Measurements from ENCODE around the gene DRAP1.

Gene DRAP1

GRCh38 chr11:65903715-65904114 lies 15.5 kb upstream of the DRAP1 start:
- DNase-seq (ENCODE audit: low read depth in 2 of 2): no peak

- DNase-seq (ENCODE audit: low read depth in 2 of 2): no peak
These were observed 12.6 kb upstream of the DRAP1 start for GRCh38 chr11:65906602-65907001.

- DNase-seq (ENCODE audit: low read depth in 2 of 2): no peak
These were observed 11.3 kb upstream of the DRAP1 start for GRCh38 chr11:65907878-65908277.

GRCh38 chr11:65911682-65912568 lies 7.3 kb upstream of the DRAP1 start:
- no peak for DNase-seq (ENCODE audit: low read depth in 2 of 2)

- DNase-seq (ENCODE audit: low read depth in 2 of 2): no peak
These were observed 6.4 kb upstream of the DRAP1 start for GRCh38 chr11:65912845-65913244.

GRCh38 chr11:65915101-65915820 lies 4.0 kb upstream of the DRAP1 start:
- no peak for DNase-seq (ENCODE audit: low read depth in 2 of 2)

- DNase-seq (ENCODE audit: low read depth in 2 of 2): no peak
These were observed 3.4 kb upstream of the DRAP1 start for GRCh38 chr11:65915821-65916251.

GRCh38 chr11:65916391-65916790 lies 2.8 kb upstream of the DRAP1 start:
- no peak for DNase-seq (ENCODE audit: low read depth in 2 of 2)

- no peak for DNase-seq (ENCODE audit: low read depth in 2 of 2)
These were observed 2.2 kb upstream of the DRAP1 start for GRCh38 chr11:65917077-65917433.

GRCh38 chr11:65917434-65918210 lies 1.6 kb upstream of the DRAP1 start:
- DNase-seq (ENCODE audit: low read depth in 2 of 2): no peak

- no peak for DNase-seq (ENCODE audit: low read depth in 2 of 2)
These were observed 750 bp upstream of the DRAP1 start, which contains the start of gene C11orf68 for GRCh38 chr11:65918211-65919140. C11orf68 (minus strand) TSS chr11:65919062; CDS start chr11:65919031, 31 bp downstream.

- DNase-seq (ENCODE audit: low read depth in 2 of 2): peak; percentile 20 to 36
These were observed 546 bp downstream of the DRAP1 start for GRCh38 chr11:65919573-65920371.

- DNase-seq (ENCODE audit: low read depth in 2 of 2): no peak
These were observed 1.2 kb downstream of the DRAP1 start for GRCh38 chr11:65920372-65920802.

GRCh38 chr11:65921033-65921555 lies 1.9 kb downstream of the DRAP1 start:
- DNase-seq (ENCODE audit: low read depth in 2 of 2): no peak

- DNase-seq (ENCODE audit: low read depth in 2 of 2): no peak
These were observed 2.6 kb downstream of the DRAP1 start for GRCh38 chr11:65921876-65922275.

- no peak for DNase-seq (ENCODE audit: low read depth in 2 of 2)
These were observed 3.3 kb downstream of the DRAP1 start for GRCh38 chr11:65922565-65922964.

GRCh38 chr11:65925397-65925796 lies 6.2 kb downstream of the DRAP1 start:
- DNase-seq (ENCODE audit: low read depth in 2 of 2): no peak

GRCh38 chr11:65927904-65928397 lies 8.7 kb downstream of the DRAP1 start:
- DNase-seq (ENCODE audit: low read depth in 2 of 2): peak; percentile 52 to 61

- no peak for DNase-seq (ENCODE audit: low read depth in 2 of 2)
These were observed 9.4 kb downstream of the DRAP1 start for GRCh38 chr11:65928667-65929066.

All from stimulated activated CD8-positive, alpha-beta memory T cell treated with anti-CD3 and anti-CD28 coated beads, Interleukin-2, amount 100 ng/mL, for 1 hour (primary cell).